Astrocyte (in vitro differentiated cells and primary cell): ENCODE results near the gene CIAO3. TPM values are rescaled to one million over a fixed set of nuclear protein-coding genes. Genes with fewer than 3 reads are reported as not detected.

Experiments
- DNase-seq: peaks from one replicate; pipeline ENCODE4 v3.0.0-alpha.2; 2010; ENCODE audit warnings: low read depth
- FAIRE-seq: peaks from 2 replicates; lab custom pipeline; 2011; peaks lifted over from hg19 to GRCh38; lab: Jason Lieb, UNC
- H2AFZ ChIP-seq: 2 replicates; pipeline ENCODE4 v1.6.0; 2012; ENCODE audit warnings: low read depth, low read length, inconsistent platforms
- H3K27ac ChIP-seq: 2 replicates; pipeline ENCODE4 v1.5.1; 2011; ENCODE audit warnings: low read depth, low read length, inconsistent platforms
- H3K27me3 ChIP-seq: 2 replicates; pipeline ENCODE4 v1.6.0; 2011; ENCODE audit warnings: low read length, inconsistent platforms; ENCODE audit not compliant: insufficient read depth
- H3K36me3 ChIP-seq: 2 replicates; pipeline ENCODE4 v1.5.1; 2011; ENCODE audit warnings: low read length, inconsistent platforms; ENCODE audit not compliant: insufficient read depth
- H3K4me1 ChIP-seq: 2 replicates; pipeline ENCODE4 v1.5.1; 2011; ENCODE audit warnings: low read length, inconsistent platforms; ENCODE audit not compliant: insufficient read depth
- H3K4me2 ChIP-seq: 2 replicates; pipeline ENCODE4 v1.6.0; 2012; ENCODE audit warnings: low read length, inconsistent platforms
- H3K4me3 ChIP-seq: 2 replicates; pipeline ENCODE4 v1.5.1; 2011; ENCODE audit warnings: low read depth, mild to moderate bottlenecking, low read length, inconsistent platforms; ENCODE audit not compliant: insufficient read depth
- H3K79me2 ChIP-seq: 2 replicates; pipeline ENCODE4 v1.6.0; 2012; ENCODE audit warnings: mild to moderate bottlenecking, low read length, inconsistent platforms; ENCODE audit not compliant: insufficient read depth
- H3K9ac ChIP-seq: 2 replicates; pipeline ENCODE4 v1.6.0; 2012; ENCODE audit warnings: mild to moderate bottlenecking, low read length, inconsistent platforms
- H3K9me3 ChIP-seq: 2 replicates; pipeline ENCODE4 v1.5.1; 2012; ENCODE audit warnings: low read depth, mild to moderate bottlenecking, low read length, inconsistent platforms; ENCODE audit not compliant: insufficient read depth
- H4K20me1 ChIP-seq: 2 replicates; pipeline ENCODE4 v1.6.0; 2012; ENCODE audit warnings: low read length, inconsistent platforms; ENCODE audit not compliant: insufficient read depth
- H3K27ac Mint-ChIP-seq: one replicate; pipeline ENCODE4 v1.8.0; 2021; ENCODE audit warnings: mild to moderate bottlenecking, mixed read lengths; ENCODE audit not compliant: unreplicated experiment
- H3K27me3 Mint-ChIP-seq: one replicate; pipeline ENCODE4 v1.8.0; 2021; ENCODE audit warnings: low read depth, mixed read lengths; ENCODE audit not compliant: unreplicated experiment
- H3K36me3 Mint-ChIP-seq: one replicate; pipeline ENCODE4 v1.8.0; 2021; ENCODE audit warnings: low read depth, mixed read lengths; ENCODE audit not compliant: unreplicated experiment
- H3K4me1 Mint-ChIP-seq: one replicate; pipeline ENCODE4 v1.8.0; 2021; ENCODE audit warnings: low read depth, mixed read lengths; ENCODE audit not compliant: unreplicated experiment
- H3K4me3 Mint-ChIP-seq: one replicate; pipeline ENCODE4 v1.8.0; 2021; ENCODE audit warnings: mild to moderate bottlenecking, moderate library complexity, mixed read lengths; ENCODE audit not compliant: unreplicated experiment
- H3K9me3 Mint-ChIP-seq: one replicate; pipeline ENCODE4 v1.8.0; 2021; ENCODE audit warnings: mild to moderate bottlenecking, mixed read lengths; ENCODE audit not compliant: unreplicated experiment
- CTCF ChIP-seq: IDR thresholded peaks from 2 replicates; pipeline ENCODE4 v1.5.1; 2011; ENCODE audit warnings: low read depth, mild to moderate bottlenecking, inconsistent platforms, low read length, moderate library complexity; ENCODE audit not compliant: insufficient read depth
- EZH2 ChIP-seq: IDR thresholded peaks from 2 replicates; pipeline ENCODE4 v1.6.1; 2012; ENCODE audit warnings: mild to moderate bottlenecking, low read length, inconsistent platforms; ENCODE audit not compliant: insufficient read depth
- total RNA-seq: library from RNA; stranded (reverse); gene quantifications from 2 replicates; pipeline ENCODE4 v1.2.1, GENCODE V29; 2021

Gene CIAO3
- total RNA-seq, 1 donor from 2014 or later = 19.6 TPM

GRCh38 chr16:774086-775001, 33.5 kb upstream of the CIAO3 start:
- peaks cover 10% of the 10 kb centered on the region for H3K4me1 ChIP-seq
- no peaks in the 10 kb centered on the region for H3K36me3 ChIP-seq
- H3K27me3 ChIP-seq = no peaks in the 10 kb centered on the region
- no peak for FAIRE-seq
- H2AFZ ChIP-seq = no peak overlapping the region
- no peak overlapping the region for H3K4me2 ChIP-seq
- H3K79me2 ChIP-seq = no peaks in the 10 kb centered on the region
- Mint-ChIP-seq H3K9me3 (no peaks in the 10 kb centered on the region), H3K36me3 (no peaks in the 10 kb centered on the region), H3K27me3 (peaks cover 6% of the 10 kb centered on the region), H3K27ac (no peak overlapping the region), H3K4me1 (peaks cover 4% of the 10 kb centered on the region), H3K4me3 (no peak overlapping the region)
- no peak overlapping the region for H3K9ac ChIP-seq
- no peak for DNase-seq
- H3K9me3 ChIP-seq = no peaks in the 10 kb centered on the region
- no peak overlapping the region for H3K4me3 ChIP-seq
- H3K27ac ChIP-seq = no peak overlapping the region
- H4K20me1 ChIP-seq = no peaks in the 10 kb centered on the region
- TF ChIP-seq EZH2 = no peak
- TF ChIP-seq CTCF = no peak

GRCh38 chr16:772959-773358, 32.2 kb upstream of the CIAO3 start:
- TF ChIP-seq CTCF (no peak), EZH2 (no peak)
- peaks cover 5% of the 10 kb centered on the region for H3K4me1 ChIP-seq
- H3K27ac ChIP-seq = no peak overlapping the region
- Mint-ChIP-seq H3K27me3 (peaks cover 6% of the 10 kb centered on the region), H3K36me3 (no peaks in the 10 kb centered on the region), H3K27ac (no peak overlapping the region), H3K4me3 (no peak overlapping the region), H3K4me1 (peaks cover 4% of the 10 kb centered on the region), H3K9me3 (no peaks in the 10 kb centered on the region)
- no peak overlapping the region for H3K4me2 ChIP-seq
- H3K79me2 ChIP-seq = no peaks in the 10 kb centered on the region
- H3K36me3 ChIP-seq = no peaks in the 10 kb centered on the region
- H3K9me3 ChIP-seq = no peaks in the 10 kb centered on the region
- no peak overlapping the region for H3K9ac ChIP-seq
- no peaks in the 10 kb centered on the region for H3K27me3 ChIP-seq
- no peak for DNase-seq
- no peak overlapping the region for H3K4me3 ChIP-seq
- H4K20me1 ChIP-seq = no peaks in the 10 kb centered on the region
- FAIRE-seq = no peak
- H2AFZ ChIP-seq = no peak overlapping the region

GRCh38 chr16:770411-770810, 29.6 kb upstream of the CIAO3 start:
- no peaks in the 10 kb centered on the region for H3K79me2 ChIP-seq
- H3K27ac ChIP-seq = no peak overlapping the region
- H3K4me1 Mint-ChIP-seq = no peaks in the 10 kb centered on the region
- no peak overlapping the region for H3K4me3 ChIP-seq
- no peak overlapping the region for H3K4me3 Mint-ChIP-seq
- FAIRE-seq = no peak
- H3K36me3 Mint-ChIP-seq = no peaks in the 10 kb centered on the region
- no peak overlapping the region for H3K9ac ChIP-seq
- H3K36me3 ChIP-seq = no peaks in the 10 kb centered on the region
- no peaks in the 10 kb centered on the region for H3K4me1 ChIP-seq
- TF ChIP-seq CTCF (no peak), EZH2 (no peak)
- no peaks in the 10 kb centered on the region for H4K20me1 ChIP-seq
- H3K27ac Mint-ChIP-seq = no peak overlapping the region
- H3K27me3 Mint-ChIP-seq = peaks cover 6% of the 10 kb centered on the region
- H3K4me2 ChIP-seq = no peak overlapping the region
- DNase-seq = no peak
- no peaks in the 10 kb centered on the region for H3K27me3 ChIP-seq
- H2AFZ ChIP-seq = no peak overlapping the region
- no peaks in the 10 kb centered on the region for H3K9me3 Mint-ChIP-seq
- H3K9me3 ChIP-seq = no peaks in the 10 kb centered on the region
